Measurements from ENCODE around the gene RRP1B. TPM values are rescaled to one million over a fixed set of nuclear protein-coding genes. Genes with fewer than 3 reads are reported as not detected.

RRP1B gene
- total RNA-seq, 1 experiment from 2014 or later = 37.9 TPM

GRCh38 chr21:43734131-43734927 lies 75.0 kb downstream of the RRP1B start:
- Histone ChIP-seq H3K9me3 (replicated peaks) (no peaks in the 10 kb centered on the region), H3K4me1 (replicated peaks) (peaks cover 15% of the 10 kb centered on the region), H3K27ac (no peak overlapping the region), H3K27me3 (replicated peaks) (no peaks in the 10 kb centered on the region), H3K36me3 (peaks cover 37% of the 10 kb centered on the region), H3K4me3 (no peak overlapping the region)
- DNase-seq (ENCODE audit: low read depth in 1 of 2, low spot score in 2 of 2) = no peak

DNA sequence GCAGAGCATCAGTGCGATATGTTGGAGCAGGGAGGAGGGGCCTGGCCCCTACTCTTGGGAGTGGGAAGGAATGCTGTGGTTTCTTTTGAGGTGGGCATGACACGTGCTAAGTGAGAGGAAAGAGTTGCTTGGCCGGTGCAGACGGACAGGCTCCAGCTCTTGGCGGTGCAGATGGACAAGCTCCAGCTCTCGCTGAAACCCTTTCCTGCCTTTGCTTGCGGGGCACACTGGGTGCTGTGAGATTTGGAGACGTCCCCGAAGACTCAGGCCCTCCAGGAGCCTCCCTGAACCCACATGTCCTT lies 75.5 kb downstream of the RRP1B start:
- Histone ChIP-seq H3K9me3 (replicated peaks) (no peaks in the 10 kb centered on the region), H3K4me1 (replicated peaks) (peaks cover 9% of the 10 kb centered on the region), H3K27ac (no peak overlapping the region), H3K4me3 (no peak overlapping the region), H3K36me3 (peaks cover 37% of the 10 kb centered on the region), H3K27me3 (replicated peaks) (no peaks in the 10 kb centered on the region)
- no peak for DNase-seq (ENCODE audit: low read depth in 1 of 2, low spot score in 2 of 2)

GRCh38 chr21:43735236-43736091 lies 76.1 kb downstream of the RRP1B start:
- no peaks in the 10 kb centered on the region for H3K9me3 ChIP-seq (replicated peaks)
- H3K27ac ChIP-seq = no peak overlapping the region
- H3K4me3 ChIP-seq = no peak overlapping the region
- H3K36me3 ChIP-seq = peaks cover 37% of the 10 kb centered on the region
- DNase-seq (ENCODE audit: low read depth in 1 of 2, low spot score in 2 of 2) = no peak
- peaks cover 8% of the 10 kb centered on the region for H3K4me1 ChIP-seq (replicated peaks)
- H3K27me3 ChIP-seq (replicated peaks) = no peaks in the 10 kb centered on the region

DNA sequence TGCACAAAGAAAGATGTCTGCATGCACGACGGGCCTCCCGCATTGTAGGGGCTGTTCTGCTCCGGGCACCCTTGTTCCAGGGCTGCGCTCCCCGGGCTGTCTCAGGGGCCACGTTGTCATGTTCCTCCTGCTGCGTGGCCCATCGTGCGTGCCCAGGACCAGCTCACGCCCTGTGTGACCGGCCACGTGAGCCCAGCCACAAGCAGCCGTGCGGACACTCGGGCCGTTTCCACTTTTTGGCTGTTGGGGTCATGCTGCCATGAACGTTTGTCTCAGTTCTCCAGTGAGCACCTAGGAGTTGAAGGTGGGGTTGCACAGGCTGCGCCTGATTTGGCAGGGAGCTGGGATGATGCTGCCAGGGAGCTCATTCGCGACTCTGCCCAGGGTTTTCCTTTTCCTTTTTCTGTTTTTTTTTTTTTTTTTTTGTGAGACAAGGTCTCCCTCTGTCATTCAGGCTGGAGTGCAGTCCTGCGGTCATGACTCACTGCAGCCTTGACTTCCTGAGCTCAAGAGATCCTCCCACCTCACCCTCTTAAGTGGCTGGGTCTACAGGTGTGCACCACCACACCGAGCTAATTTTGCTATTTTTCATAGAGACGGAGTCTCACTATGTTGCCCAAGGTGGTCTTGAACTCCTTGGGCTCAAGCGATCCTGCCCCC lies 77.0 kb downstream of the RRP1B start:
- peaks cover 8% of the 10 kb centered on the region for H3K4me1 ChIP-seq (replicated peaks)
- H3K4me3 ChIP-seq = no peak overlapping the region
- H3K27me3 ChIP-seq (replicated peaks) = no peaks in the 10 kb centered on the region
- H3K27ac ChIP-seq = no peak overlapping the region
- peaks cover 37% of the 10 kb centered on the region for H3K36me3 ChIP-seq
- H3K9me3 ChIP-seq (replicated peaks) = no peaks in the 10 kb centered on the region
- no peak for DNase-seq (ENCODE audit: low read depth in 1 of 2, low spot score in 2 of 2)

DNA sequence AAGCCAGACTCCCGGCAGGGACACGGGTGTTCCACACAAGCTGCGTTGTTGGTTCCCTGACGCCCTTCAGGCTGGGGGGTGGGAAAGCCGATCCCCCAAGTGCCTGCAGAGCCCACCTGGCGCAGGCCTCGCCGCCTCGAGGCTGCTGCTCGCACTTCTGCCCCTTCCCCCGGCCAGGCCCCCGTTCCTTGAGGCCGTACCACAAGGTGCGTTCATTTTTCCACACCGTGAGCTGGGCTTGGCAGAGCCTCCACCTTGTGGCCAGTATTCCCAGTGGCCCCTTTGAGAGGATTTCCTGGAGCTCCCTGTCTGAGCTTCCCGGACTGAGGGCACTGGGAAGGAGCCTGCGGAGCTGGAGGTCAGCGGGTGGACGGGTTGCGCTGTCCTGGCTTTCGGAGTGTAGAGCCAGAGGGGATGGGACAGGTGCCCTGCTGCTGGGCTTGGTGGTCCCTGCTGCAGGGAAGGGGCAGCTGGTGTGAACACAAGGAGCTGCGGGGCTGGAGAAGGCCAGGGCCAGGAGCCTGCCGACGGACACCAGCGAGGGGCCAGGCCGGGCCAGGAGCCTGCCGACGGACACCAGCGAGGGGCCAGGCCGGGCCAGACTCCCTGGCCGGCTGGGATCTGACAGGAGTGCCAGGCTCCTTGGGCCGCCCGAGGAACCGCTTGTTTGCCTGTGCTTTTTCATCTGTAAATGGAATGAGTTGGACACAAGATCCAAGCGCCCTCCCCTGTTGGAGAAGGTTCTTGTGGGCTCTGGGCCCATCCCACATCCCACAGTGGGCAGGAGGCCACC lies 78.0 kb downstream of the RRP1B start:
- DNase-seq (ENCODE audit: low read depth in 1 of 2, low spot score in 2 of 2) = no peak
- H3K4me3 ChIP-seq = no peak overlapping the region
- no peaks in the 10 kb centered on the region for H3K9me3 ChIP-seq (replicated peaks)
- peaks cover 8% of the 10 kb centered on the region for H3K4me1 ChIP-seq (replicated peaks)
- peaks cover 42% of the 10 kb centered on the region for H3K36me3 ChIP-seq
- no peak overlapping the region for H3K27ac ChIP-seq
- H3K27me3 ChIP-seq (replicated peaks) = no peaks in the 10 kb centered on the region

GRCh38 chr21:43739621-43740435 lies 80.5 kb downstream of the RRP1B start:
- Histone ChIP-seq H3K27me3 (replicated peaks) (no peaks in the 10 kb centered on the region), H3K4me1 (replicated peaks) (peaks cover 4% of the 10 kb centered on the region), H3K9me3 (replicated peaks) (no peaks in the 10 kb centered on the region; the same call in 1 of the 2 replicates), H3K4me3 (no peak overlapping the region), H3K36me3 (peaks cover 42% of the 10 kb centered on the region), H3K27ac (no peak overlapping the region)
- DNase-seq (ENCODE audit: low read depth in 1 of 2, low spot score in 2 of 2) = no peak

GRCh38 chr21:43740497-43741156 lies 81.3 kb downstream of the RRP1B start:
- H3K4me3 ChIP-seq = no peak overlapping the region
- H3K27me3 ChIP-seq (replicated peaks) = no peaks in the 10 kb centered on the region
- no peak for DNase-seq (ENCODE audit: low read depth in 1 of 2, low spot score in 2 of 2)
- peaks cover 38% of the 10 kb centered on the region for H3K36me3 ChIP-seq
- H3K27ac ChIP-seq = no peak overlapping the region
- H3K4me1 ChIP-seq (replicated peaks) = no peaks in the 10 kb centered on the region
- H3K9me3 ChIP-seq (replicated peaks) = no peaks in the 10 kb centered on the region; the same call in 1 of the 2 replicates

GRCh38 chr21:43741423-43742096 lies 82.2 kb downstream of the RRP1B start:
- Histone ChIP-seq H3K4me3 (no peak overlapping the region), H3K4me1 (replicated peaks) (no peaks in the 10 kb centered on the region), H3K9me3 (replicated peaks) (no peaks in the 10 kb centered on the region; the same call in 1 of the 2 replicates), H3K36me3 (peaks cover 36% of the 10 kb centered on the region), H3K27ac (no peak overlapping the region), H3K27me3 (replicated peaks) (no peaks in the 10 kb centered on the region)
- DNase-seq (ENCODE audit: low read depth in 1 of 2, low spot score in 2 of 2) = no peak

DNA sequence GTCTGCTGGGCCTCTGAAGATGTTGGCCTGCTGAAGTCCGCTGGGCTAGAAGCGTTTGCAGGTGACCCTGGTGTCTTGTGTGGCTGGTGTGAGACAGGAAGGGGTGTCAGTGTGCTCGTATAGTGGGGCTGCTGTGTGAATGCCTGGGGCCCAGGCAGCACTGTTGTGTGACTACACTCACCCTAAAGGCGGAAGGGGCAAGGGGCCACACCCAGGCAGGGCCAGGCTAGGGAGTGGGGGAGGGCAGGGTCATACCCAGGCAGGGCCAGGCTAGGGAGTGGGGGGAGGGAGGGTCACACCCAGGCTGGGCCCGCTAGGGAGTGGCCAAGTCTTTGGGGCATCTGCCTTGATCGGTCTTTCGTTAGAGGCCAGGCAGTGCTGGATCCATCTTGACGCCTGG lies 84.6 kb downstream of the RRP1B start:
- H3K9me3 ChIP-seq (replicated peaks) = no peaks in the 10 kb centered on the region; the same call in 1 of the 2 replicates
- H3K27me3 ChIP-seq (replicated peaks) = no peaks in the 10 kb centered on the region
- H3K4me1 ChIP-seq (replicated peaks) = no peaks in the 10 kb centered on the region
- peaks cover 45% of the 10 kb centered on the region for H3K36me3 ChIP-seq
- DNase-seq (ENCODE audit: low read depth in 1 of 2, low spot score in 2 of 2) = no peak
- H3K27ac ChIP-seq = no peak overlapping the region
- H3K4me3 ChIP-seq = no peak overlapping the region

GRCh38 chr21:43744725-43745124 lies 85.4 kb downstream of the RRP1B start:
- H3K36me3 ChIP-seq = peaks cover 45% of the 10 kb centered on the region
- H3K4me3 ChIP-seq = no peak overlapping the region

More at GRCh38 chr21:43744725-43745124, 85.4 kb downstream of the RRP1B start:
- no peak for DNase-seq (ENCODE audit: low read depth in 1 of 2, low spot score in 2 of 2)
- Histone ChIP-seq H3K9me3 (replicated peaks) (no peaks in the 10 kb centered on the region; the same call in 1 of the 2 replicates), H3K27me3 (replicated peaks) (no peaks in the 10 kb centered on the region), H3K4me1 (replicated peaks) (no peaks in the 10 kb centered on the region), H3K27ac (no peak overlapping the region)

Data from SJSA1 (cell line).